ENCODE data around the gene DNAH3. TPM values are rescaled to one million over a fixed set of nuclear protein-coding genes. Genes with fewer than 3 reads are reported as not detected.
A peak's percentile ranks its signal among the peaks of the same experiment; 100 is the strongest.

DNAH3 gene
- polyA plus RNA-seq, 2 of the 4 experiments (the other 2 are of a cell fraction) = 0.37 to 0.81 TPM

GRCh38 chr16:21166561-21166961 lies 15.9 kb upstream of the DNAH3 start:
- peaks cover 24% of the 10 kb centered on the region; the same call in 2 of the 3 replicates for H3K4me1 ChIP-seq

GRCh38 chr16:21164521-21165168 lies 14.0 kb upstream of the DNAH3 start:
- Histone ChIP-seq H3K9me3 (no peaks in the 10 kb centered on the region), H3K4me2 (no peak overlapping the region), H3K27ac (no peak overlapping the region), H3K4me1 (peaks cover 24% of the 10 kb centered on the region; the same call in 2 of the 3 replicates), H3K4me3 (no peak overlapping the region)
- ChIA-PET POLR2A (no interaction called here), CTCF (interaction anchor here (0.6 to 2.9 kb wide), 2 partner anchors 136 to 983 kb away, joined by 3 to 13 read pairs; no protein-coding TSS in a partner anchor)
- no peak for FAIRE-seq
- WGBS (ENCODE audit: missing lambda C conversion rate) = 95% methylated on average over 7 of the region's 7 CpGs
- TF ChIP-seq FOXS1 (CRISPR knock-in tag; IDR thresholded peaks at IDR 0.05) (no peak), ZSCAN20 (CRISPR knock-in tag; IDR thresholded peaks at IDR 0.05) (no peak), FOSL2 (IDR thresholded peaks at IDR 0.05) (no peak), FOSL2 (CRISPR knock-in tag; IDR thresholded peaks at IDR 0.05) (no peak), KDM5A (IDR thresholded peaks at IDR 0.05) (no peak), NR3C1 (IDR thresholded peaks at IDR 0.05) (no peak), SREBF2 (IDR thresholded peaks at IDR 0.05) (no peak)
- no peak for ATAC-seq
- DNase-seq (ENCODE audit: low read depth in 1 of 2, low spot score in 1 of 2) = no peak

More at GRCh38 chr16:21166561-21166961, 15.9 kb upstream of the DNAH3 start:
- Histone ChIP-seq H3K4me2 (no peak overlapping the region), H3K9me3 (no peaks in the 10 kb centered on the region), H3K27ac (no peak overlapping the region; a peak in 1 of 6 replicates), H3K4me3 (no peak overlapping the region)
- POLR2A ChIA-PET = no interaction called here
- ATAC-seq (peak; percentile 34 to 65; a peak in 4 of 6 replicates), DNase-seq (ENCODE audit: low read depth in 1 of 2, low spot score in 1 of 2) (no peak), FAIRE-seq (no peak)
- TF ChIP-seq, protein P1, sequence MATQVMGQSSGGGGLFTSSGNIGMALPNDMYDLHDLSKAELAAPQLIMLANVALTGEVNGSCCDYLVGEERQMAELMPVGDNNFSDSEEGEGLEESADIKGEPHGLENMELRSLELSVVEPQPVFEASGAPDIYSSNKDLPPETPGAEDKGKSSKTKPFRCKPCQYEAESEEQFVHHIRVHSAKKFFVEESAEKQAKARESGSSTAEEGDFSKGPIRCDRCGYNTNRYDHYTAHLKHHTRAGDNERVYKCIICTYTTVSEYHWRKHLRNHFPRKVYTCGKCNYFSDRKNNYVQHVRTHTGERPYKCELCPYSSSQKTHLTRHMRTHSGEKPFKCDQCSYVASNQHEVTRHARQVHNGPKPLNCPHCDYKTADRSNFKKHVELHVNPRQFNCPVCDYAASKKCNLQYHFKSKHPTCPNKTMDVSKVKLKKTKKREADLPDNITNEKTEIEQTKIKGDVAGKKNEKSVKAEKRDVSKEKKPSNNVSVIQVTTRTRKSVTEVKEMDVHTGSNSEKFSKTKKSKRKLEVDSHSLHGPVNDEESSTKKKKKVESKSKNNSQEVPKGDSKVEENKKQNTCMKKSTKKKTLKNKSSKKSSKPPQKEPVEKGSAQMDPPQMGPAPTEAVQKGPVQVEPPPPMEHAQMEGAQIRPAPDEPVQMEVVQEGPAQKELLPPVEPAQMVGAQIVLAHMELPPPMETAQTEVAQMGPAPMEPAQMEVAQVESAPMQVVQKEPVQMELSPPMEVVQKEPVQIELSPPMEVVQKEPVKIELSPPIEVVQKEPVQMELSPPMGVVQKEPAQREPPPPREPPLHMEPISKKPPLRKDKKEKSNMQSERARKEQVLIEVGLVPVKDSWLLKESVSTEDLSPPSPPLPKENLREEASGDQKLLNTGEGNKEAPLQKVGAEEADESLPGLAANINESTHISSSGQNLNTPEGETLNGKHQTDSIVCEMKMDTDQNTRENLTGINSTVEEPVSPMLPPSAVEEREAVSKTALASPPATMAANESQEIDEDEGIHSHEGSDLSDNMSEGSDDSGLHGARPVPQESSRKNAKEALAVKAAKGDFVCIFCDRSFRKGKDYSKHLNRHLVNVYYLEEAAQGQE (IDR thresholded peaks at IDR 0.05) = peak; percentile 58; the same call in 1 of the 2 replicates
- no peak for TF ChIP-seq SREBF2 (IDR thresholded peaks at IDR 0.05)
- no peak for TF ChIP-seq FOSB (CRISPR knock-in tag; IDR thresholded peaks at IDR 0.05)
- no peak for TF ChIP-seq JUNB (IDR thresholded peaks at IDR 0.05)
- 0 out of 2 replicates have a peak, but pooled peaks have one; percentile 25 for TF ChIP-seq EHMT2 (IDR thresholded peaks at IDR 0.05; ENCODE audit: low read depth)
- TF ChIP-seq RAD21 (conservative IDR thresholded peaks at IDR 0.05 in 1 of 2, IDR thresholded peaks at IDR 0.05 in 1 of 2) = no peak
- WGBS (ENCODE audit: missing lambda C conversion rate) = 94% methylated on average over 9 of the region's 9 CpGs
- CTCF ChIA-PET = interaction anchor here (1.1 to 3.1 kb wide), 4 partner anchors 10 to 134 kb away, joined by 4 to 17 read pairs (median 12); no protein-coding TSS in a partner anchor

DNA sequence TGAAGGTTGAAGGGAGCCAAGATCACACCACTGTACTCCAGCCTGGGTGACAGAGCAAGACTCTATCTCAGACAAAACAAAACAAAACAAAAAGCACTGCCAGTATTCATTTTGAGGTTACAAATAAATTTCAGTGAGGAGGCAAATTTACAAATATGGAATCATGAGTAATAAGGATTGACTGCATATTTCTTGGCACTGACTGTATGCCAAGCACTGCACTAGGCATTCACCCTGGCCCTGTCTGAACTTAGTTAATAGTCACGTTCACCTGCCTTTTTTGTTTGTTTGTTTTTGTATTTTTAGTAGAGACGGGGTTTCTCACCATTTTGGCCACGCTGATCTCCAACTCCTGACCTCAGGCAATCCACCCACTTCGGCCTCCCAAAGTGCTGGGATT lies 12.9 kb upstream of the DNAH3 start:
- no peak for TF ChIP-seq ZC3H11A (IDR thresholded peaks at IDR 0.05)
- TF ChIP-seq CBX8 (IDR thresholded peaks at IDR 0.05) = no peak
- no peak for TF ChIP-seq RFX5 (IDR thresholded peaks at IDR 0.05)
- TF ChIP-seq, protein P2, sequence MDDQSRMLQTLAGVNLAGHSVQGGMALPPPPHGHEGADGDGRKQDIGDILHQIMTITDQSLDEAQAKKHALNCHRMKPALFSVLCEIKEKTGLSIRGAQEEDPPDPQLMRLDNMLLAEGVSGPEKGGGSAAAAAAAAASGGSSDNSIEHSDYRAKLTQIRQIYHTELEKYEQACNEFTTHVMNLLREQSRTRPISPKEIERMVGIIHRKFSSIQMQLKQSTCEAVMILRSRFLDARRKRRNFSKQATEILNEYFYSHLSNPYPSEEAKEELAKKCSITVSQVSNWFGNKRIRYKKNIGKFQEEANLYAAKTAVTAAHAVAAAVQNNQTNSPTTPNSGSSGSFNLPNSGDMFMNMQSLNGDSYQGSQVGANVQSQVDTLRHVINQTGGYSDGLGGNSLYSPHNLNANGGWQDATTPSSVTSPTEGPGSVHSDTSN (IDR thresholded peaks at IDR 0.05) = no peak
- TF ChIP-seq NR3C1 (IDR thresholded peaks at IDR 0.05) = no peak
- no peak for TF ChIP-seq HEYL (CRISPR knock-in tag; IDR thresholded peaks at IDR 0.05)
- no peak for TF ChIP-seq CBX2 (IDR thresholded peaks at IDR 0.05; ENCODE audit: borderline replicate concordance, low read depth)
- TF ChIP-seq ESRRA (IDR thresholded peaks at IDR 0.05; ENCODE audit: borderline replicate concordance, low read length) = no peak
- Histone ChIP-seq H3K27ac (no peak overlapping the region), H3K4me3 (no peak overlapping the region), H3K9me3 (no peaks in the 10 kb centered on the region), H3K4me2 (no peak overlapping the region), H3K4me1 (peaks cover 30% of the 10 kb centered on the region; the same call in 2 of the 3 replicates)
- ATAC-seq (no peak), FAIRE-seq (no peak), DNase-seq (ENCODE audit: low read depth in 1 of 2, low spot score in 1 of 2) (no peak)
- 89% methylated on average over 4 of the region's 4 CpGs for WGBS (ENCODE audit: missing lambda C conversion rate)
- POLR2A ChIA-PET = no interaction called here
- CTCF ChIA-PET = interaction anchor here (1.0 to 10.8 kb wide), 2 partner anchors 25 to 138 kb away, joined by 5 to 141 read pairs; no protein-coding TSS in a partner anchor
